Measurements from ENCODE around the gene PRDM10.

PRDM10 gene

DNA sequence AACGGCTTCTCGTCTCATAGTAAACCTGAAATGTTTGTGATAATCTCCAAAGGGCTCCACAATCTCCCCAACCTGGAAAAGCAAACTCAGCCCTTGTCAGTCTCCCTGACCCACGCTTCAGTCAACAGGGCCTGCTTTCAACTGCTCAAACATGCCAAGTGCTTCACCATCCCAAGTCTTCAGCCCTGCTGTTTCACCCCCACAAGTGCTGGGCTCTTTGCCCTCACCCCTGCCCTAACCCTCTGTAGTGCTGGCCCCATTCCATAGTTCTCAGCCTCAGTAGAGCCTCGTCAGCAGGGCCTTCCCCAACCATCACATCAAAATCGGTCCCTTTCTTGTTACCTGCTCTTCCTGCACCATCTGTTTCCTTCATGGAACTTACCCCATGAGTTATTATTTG, 63.9 kb downstream of the PRDM10 start:
- DNase-seq: no peak

DNA sequence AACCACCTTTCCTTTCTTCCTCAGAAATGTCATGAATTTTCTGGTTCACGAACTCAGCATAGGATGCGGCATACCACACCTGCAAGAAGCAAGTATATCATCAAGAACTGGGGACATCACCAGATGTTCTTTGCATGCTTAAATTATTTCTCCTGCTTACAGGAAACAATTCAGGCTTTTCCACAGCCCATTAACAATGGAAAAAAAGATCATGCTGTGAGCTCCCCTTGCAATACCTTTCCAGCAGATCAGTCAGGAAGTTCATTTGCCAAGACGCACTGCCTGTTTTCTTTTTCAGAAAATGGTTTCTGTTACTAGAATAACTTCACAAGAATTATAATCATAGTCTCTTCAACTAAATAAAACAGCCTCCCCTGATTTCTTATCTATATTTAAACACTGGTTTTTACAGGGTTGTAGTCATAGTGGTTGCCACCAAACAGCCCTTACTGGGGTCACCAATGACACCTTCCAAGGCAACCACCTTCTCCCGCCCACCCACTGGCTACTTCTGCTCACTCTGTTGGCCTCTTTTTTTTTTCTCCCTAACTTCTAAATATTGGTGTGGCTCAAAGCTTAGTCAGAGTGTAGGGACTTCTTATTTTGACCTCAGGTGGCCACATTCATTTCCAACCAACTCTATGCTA, 64.9 kb downstream of the PRDM10 start:
- no peak for DNase-seq

DNA sequence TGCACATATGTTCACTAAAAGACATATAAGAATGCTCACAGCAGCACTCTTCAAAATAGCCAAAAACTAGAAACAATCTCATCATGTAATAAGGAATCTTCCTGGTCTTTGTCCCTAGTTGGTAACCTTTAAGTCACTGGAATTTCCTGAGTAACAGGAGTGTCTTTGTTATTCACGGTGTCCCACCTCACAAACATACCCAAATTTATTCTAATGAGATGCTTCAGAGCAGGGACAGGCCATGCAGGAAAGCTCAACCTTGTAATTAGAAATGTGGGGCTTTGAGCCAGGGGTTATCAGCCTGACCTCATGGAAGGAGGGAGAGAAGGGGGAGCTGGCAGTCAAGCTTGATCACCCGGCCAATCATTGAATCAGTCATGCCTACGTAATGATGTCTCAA, 66.9 kb downstream of the PRDM10 start:
- no peak for DNase-seq

GRCh38 chr11:129933891-129934290, 68.7 kb downstream of the PRDM10 start:
- DNase-seq: no peak

DNA sequence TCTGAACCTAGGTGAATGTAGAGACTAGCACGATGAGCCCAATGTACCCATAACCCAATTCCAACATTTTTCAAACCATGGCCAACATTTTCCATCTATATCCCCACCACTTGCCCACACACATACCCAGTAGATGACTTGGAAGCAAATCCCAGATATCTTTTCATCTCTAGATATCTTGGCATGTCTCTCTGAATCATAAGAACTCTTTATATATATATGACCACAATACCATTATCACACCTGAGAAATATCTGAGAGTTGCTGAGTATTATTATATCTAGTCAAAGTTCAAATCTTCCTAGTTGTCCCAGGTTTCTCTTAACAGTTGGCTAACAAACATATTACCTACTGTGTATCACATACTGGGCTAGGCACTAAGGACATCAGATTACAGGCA, 69.4 kb downstream of the PRDM10 start:
- no peak for DNase-seq

GRCh38 chr11:129932381-129933067, 70.1 kb downstream of the PRDM10 start:
- DNase-seq: no peak

- peak; percentile 66 for DNase-seq
Measured at GRCh38 chr11:129930743-129931142, 71.9 kb downstream of the PRDM10 start.

DNA sequence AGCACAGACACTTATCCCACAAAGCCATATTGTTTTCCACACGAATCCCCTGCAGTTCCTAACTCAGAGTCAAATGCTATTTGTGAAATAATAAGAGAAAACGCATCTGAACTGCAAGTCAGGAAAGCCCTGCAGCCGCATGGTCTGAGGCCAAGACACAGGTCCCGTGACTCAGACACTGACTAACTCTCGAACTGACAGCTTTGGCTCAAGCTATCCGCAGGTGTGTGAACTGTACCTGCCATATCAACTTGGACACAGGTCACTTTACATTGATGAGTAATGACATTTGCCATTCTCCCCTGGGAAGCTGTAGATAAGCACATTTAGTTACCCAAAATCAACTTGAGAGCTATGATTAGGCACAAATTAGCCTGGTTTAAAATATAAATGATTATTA, 72.3 kb downstream of the PRDM10 start:
- DNase-seq: peak; percentile 67

DNA sequence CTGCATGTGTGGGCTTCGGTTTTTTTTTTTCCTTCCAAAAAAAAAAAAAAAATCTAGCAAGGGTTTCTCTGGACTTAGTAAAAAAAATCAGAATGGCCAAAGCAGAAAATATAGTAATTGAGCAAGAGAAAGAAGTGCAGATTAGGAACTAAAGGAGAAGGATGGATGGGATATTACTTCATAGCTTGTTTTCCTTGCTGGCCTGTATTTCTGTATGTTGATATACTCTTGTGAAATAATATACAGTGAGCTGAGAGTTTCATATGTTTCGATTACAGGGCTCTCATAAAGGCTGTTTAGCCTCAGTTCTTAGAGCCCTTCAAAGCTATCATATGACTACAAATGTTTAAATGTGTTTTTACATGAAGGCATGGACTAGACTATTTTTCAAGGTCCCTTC, 72.9 kb downstream of the PRDM10 start:
- peak; percentile 67 for DNase-seq

DNA sequence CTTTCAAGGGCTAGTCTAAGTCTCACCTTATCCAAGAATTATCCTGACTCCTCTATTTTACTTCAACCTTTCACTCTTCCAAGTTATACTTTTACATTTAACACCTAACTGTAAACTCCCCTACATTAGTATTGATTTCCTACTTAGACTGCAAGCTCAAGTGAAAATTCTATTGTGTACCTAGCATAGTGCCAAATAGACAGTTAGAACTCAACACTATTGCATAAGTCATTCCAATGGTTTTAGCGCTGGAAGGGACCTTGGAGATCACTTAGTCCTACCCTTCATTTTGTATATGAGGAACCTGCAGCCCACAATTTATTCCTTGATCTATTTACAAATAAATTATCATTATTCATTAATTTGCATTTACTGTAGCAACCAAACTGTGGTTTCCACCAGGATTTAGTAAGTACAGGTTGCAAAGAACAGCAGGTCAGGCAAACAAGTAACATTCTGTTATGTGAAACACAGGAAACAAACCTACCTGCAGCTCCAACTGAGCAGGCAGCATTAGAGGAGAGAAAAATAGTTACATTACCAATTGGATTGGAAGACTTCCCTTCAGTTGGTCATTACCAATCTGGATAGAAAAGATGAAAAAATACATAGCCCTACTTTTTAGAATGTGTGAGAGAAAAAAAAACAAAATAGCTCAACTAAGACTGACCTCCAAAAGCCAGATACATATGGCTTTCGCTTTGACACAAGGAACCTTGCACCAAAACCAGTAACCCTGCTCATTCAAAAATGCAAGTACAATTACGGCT, 73.5 kb downstream of the PRDM10 start:
- DNase-seq: no peak

- no peak for DNase-seq
Measured at GRCh38 chr11:129922674-129923073, 80.0 kb downstream of the PRDM10 start.

DNA sequence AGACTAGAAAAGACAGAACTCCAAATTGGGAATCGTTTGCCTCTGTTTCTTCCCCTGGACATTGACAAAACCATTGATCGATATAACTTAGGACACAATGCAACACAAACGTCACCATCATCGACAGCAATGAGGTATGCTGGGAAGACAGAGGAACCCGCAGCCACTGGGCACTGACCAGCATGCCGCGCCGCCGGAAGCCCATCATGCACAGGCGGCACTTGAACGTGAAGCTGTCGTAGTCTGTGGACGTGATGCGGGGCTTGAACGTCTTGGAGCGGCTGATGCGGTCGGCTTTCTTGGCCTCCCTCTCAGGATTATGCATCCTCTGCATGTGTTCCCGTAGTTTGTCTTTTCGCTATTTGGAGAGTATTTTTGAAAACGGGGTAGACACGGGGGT, 84.3 kb downstream of the PRDM10 start:
- no peak for DNase-seq

DNA sequence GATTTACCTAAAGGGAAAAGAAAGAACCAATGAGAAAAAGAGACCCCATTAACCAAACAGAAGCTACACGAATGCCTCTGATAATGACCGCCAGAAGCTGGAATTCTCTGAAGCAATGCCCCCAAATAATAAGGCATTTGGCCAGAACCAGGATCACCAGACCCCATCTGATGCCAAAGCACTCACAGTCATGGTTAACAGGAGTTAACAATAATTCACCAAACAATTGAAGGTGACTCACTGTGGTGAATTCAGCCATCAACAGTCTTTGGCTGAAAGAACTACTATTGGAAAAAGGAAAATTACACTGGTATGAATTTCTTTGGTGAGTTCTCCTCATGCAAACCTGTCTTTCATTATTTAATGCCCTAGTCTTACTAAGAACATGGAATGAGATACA, 85.4 kb downstream of the PRDM10 start:
- no peak for DNase-seq

DNA sequence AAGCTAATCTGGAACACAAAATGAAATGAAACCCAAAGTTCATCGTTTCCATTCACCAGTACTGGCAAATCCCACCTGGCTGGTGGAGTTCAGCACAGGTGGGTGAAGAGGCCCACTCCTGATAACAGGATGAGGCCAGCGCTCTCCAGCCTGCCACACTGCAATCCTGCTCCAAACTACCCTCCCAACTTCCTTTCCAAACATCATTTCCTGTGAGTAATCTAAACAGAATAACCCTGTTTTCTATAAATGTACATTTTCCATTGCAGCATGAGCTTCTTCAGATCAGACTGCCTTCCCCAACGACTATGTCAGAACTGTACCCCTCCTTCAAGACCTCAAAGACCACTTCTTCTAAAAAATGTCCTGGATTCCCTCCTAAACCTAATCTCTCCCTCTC, 91.3 kb downstream of the PRDM10 start:
- peak; percentile 16 for DNase-seq

GRCh38 chr11:129910360-129910759, 92.3 kb downstream of the PRDM10 start:
- DNase-seq: no peak

DNA sequence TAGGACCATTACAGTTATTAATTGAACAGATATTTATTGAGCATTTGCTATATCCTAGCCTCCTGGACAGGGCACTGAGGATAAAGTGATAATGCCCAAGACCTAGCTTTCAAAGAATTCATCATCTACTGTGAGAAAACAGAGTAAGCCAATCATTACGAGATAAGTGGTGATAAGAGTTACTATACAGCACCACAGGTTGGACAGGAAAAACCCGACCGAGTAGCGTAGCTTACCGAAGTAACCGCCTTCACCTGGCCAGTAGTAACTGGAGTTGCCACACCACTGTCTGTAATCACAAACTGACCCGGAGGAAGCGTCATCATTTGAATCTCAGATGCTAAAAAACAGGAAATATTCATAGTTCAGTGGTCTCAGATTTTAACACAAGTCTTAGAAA, 97.2 kb downstream of the PRDM10 start:
- no peak for DNase-seq

- DNase-seq: peak; percentile 49
Measured at GRCh38 chr11:129896062-129896461, 106.6 kb downstream of the PRDM10 start.

GRCh38 chr11:129895126-129896041, 107.3 kb downstream of the PRDM10 start, which contains the start of gene NFRKB:
TSS of gene NFRKB (minus strand) at chr11:129895578. CDS start at chr11:129892849, 2,729 bp downstream.
- peak; percentile 73 for DNase-seq

- peak; percentile 37 for DNase-seq
Measured at GRCh38 chr11:129894278-129895125, 108.1 kb downstream of the PRDM10 start.

DNA sequence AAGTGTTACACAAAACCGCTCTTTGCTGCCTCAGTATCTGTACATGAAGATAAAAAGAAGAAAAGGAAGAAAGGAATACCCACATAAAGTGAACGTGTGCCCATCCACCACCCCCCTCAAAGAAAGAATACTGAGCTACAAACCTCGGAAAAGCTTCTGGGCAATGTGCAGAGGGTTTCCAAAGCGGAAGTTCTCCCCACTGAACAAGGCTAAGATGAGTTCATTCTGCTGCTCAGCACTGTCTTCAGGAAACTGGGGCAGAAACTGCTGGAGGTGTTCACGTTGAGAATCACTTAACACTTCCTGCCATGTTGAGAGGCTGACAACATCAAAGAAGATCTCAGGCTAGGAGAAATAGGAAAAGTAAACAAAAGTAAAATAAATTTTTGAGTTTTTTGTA, 114.2 kb downstream of the PRDM10 start:
- DNase-seq: no peak

DNA sequence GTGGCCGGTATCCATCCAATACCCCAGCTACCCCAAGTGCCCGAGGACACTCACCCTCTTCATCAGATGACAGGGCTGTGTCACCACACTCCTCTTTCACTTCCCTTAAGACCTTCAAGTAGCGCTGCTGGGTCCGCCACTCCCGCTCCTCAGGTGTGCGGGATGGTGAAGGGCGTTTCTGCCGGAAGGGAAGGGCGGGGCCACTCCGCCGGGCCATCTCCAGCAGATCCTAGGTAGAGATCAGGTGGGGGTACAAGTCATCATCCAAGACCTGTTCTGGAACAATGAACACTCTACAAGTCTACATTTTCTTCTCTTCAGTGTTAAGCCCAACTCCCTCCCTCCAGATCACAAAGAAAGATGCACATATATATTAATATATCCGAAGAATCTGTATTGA, 117.3 kb downstream of the PRDM10 start:
- DNase-seq: no peak

- no peak for DNase-seq
Measured at GRCh38 chr11:129884581-129884980, 118.1 kb downstream of the PRDM10 start.

Data from inflammatory macrophage treated with lipopolysaccharide for 4 hours (primary cell).